Heart left ventricle (tissue), 13 donors: ENCODE measurements around the gene TNK2.

ENCODE experiments used
- CTCF ChIP-seq, 12 donors: fragments of 200-600 bp; sonication (generic) in 4 of 12; IDR thresholded peaks; one replicate each; pipeline versions ENCODE4 v1.5.0 to v1.8.0; 2018 to 2022; ENCODE audit warnings: antibody characterized with exemption in 12 of 12, mild to moderate bottlenecking in 5 of 12
- POLR2A ChIP-seq, 2 donors: fragments of 450-650 bp; IDR thresholded peaks; one replicate each; pipeline ENCODE4 v1.6.1; 2017; ENCODE audit warnings: antibody characterized with exemption in 2 of 2, mild to moderate bottlenecking in 2 of 2, moderate library complexity in 2 of 2
- donor health status: ischemic (EF 13 %, LVEDD 7.1; RV severe dilation, severe dysfunction).
- donor health status: DM: no; HTN: yes; CAD: no.
- donor health status: DM: no; HTN: no; CAD: no.
- donor health status: ischemic (EF 25% LVEDD 6.9; RV normal size, moderate dysfunction).
- donor health status: ischemic (EF 25% LVEDD 5.7; RV mildly dilated, moderate dysfunction).
- donor health status: ischemic (EF 35%, LVEDD 5.7; RV mildly dilated, moderate dysfunction).
- donor health status: nonischemic (EF 11% LVEDD 7.7; RV severe dilation, severe dysfunction).
- donor health status: DM: yes; HTN: yes; CAD: no.
- donor health status: PGD.
- donor health status: ischemic (EF 29% LVEDD 5.4; RV normal size, mild dysfunction).
- donor health status: nonischemic (EF 23%, LVEDD 6.1; RV moderate dilation, normal function).

GRCh38 chr3:195907684-195907933 lies 742 bp downstream of the TNK2 start:
- TF ChIP-seq CTCF (IDR thresholded peaks at IDR 0.05) (no peak), POLR2A (IDR thresholded peaks at IDR 0.05) (no peak)
